Neuron (in vitro differentiated cells): Measurements from ENCODE around the gene FTCD.
"Not testable (repeated sequence)": the region's sequence is repeated elsewhere in the genome, so short reads cannot be mapped to it uniquely, and the experiment has no call there.

Experiments
- H2AFZ ChIP-seq: one replicate; pipeline ENCODE4 v1.6.1; 2013; ENCODE audit warnings: low read depth, mild to moderate bottlenecking, inconsistent platforms, low read length, moderate library complexity
- H3K27me3 ChIP-seq: one replicate; pipeline ENCODE4 v1.6.1; 2013; ENCODE audit warnings: low read length; ENCODE audit not compliant: insufficient read depth
- H3K36me3 ChIP-seq: one replicate; pipeline ENCODE4 v1.6.1; 2013; ENCODE audit warnings: low read length; ENCODE audit not compliant: insufficient read depth
- H3K4me1 ChIP-seq: one replicate; pipeline ENCODE4 v1.6.1; 2013; ENCODE audit warnings: low read length; ENCODE audit not compliant: insufficient read depth
- H3K4me3 ChIP-seq: 2 replicates; pipeline ENCODE4 v1.5.1; 2013; ENCODE audit warnings: mild to moderate bottlenecking, low read length, moderate library complexity
- H3K9me3 ChIP-seq: one replicate; pipeline ENCODE4 v1.6.1; 2013; ENCODE audit warnings: low read length

FTCD gene

DNA sequence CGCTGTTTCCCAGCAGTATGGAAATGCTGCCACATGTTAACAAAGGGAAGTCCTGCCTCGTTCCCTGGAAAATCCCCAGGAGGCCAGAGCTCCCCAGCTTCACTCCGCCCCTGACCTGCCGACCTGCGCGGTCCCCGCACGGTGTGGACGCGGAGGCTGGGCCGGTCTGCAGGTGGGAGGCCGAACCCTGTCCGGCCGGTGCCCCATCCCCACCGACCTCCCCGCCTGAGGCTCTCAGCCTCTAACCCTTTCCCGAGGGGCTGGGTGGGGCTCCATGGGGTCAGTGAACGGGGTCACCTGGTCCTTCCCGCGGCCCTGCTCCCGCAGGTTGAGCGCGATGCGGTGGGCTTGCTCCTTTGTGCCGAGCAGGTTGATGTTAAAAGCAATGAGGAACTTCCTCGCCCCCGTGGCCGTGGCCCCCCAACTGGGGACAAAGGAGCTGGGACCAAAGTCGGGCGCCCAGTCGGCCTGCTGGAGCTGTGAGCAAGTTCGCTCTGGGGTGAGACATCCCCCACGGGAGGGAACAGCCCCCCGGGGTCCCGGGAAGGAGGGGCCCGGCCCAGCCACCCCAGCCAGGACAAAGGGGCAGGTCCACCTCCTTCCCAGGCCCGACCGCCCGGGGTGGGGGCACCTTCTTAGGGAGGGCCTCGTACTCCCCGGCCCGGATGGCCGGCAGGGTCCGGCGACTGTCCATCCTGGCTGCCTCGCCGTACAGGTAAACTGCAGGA, 4.0 kb downstream of the FTCD start:
- Histone ChIP-seq H3K36me3 (no peaks in the 10 kb centered on the region), H2AFZ (no peak overlapping the region), H3K27me3 (no peaks in the 10 kb centered on the region), H3K4me1 (no peaks in the 10 kb centered on the region), H3K4me3 (no peak overlapping the region), H3K9me3 (no peaks in the 10 kb centered on the region)

- no peak overlapping the region for H3K4me3 ChIP-seq
- no peaks in the 10 kb centered on the region for H3K4me1 ChIP-seq
- no peaks in the 10 kb centered on the region for H3K9me3 ChIP-seq
- H2AFZ ChIP-seq = no peak overlapping the region
- H3K36me3 ChIP-seq = no peaks in the 10 kb centered on the region
- H3K27me3 ChIP-seq = no peaks in the 10 kb centered on the region
Observed at GRCh38 chr21:46150491-46151121, 4.8 kb downstream of the FTCD start.

GRCh38 chr21:46150073-46150472, 5.3 kb downstream of the FTCD start:
- H2AFZ ChIP-seq = no peak overlapping the region
- H3K9me3 ChIP-seq = no peaks in the 10 kb centered on the region
- no peaks in the 10 kb centered on the region for H3K27me3 ChIP-seq
- H3K4me1 ChIP-seq = no peaks in the 10 kb centered on the region
- H3K36me3 ChIP-seq = no peaks in the 10 kb centered on the region
- no peak overlapping the region for H3K4me3 ChIP-seq

DNA sequence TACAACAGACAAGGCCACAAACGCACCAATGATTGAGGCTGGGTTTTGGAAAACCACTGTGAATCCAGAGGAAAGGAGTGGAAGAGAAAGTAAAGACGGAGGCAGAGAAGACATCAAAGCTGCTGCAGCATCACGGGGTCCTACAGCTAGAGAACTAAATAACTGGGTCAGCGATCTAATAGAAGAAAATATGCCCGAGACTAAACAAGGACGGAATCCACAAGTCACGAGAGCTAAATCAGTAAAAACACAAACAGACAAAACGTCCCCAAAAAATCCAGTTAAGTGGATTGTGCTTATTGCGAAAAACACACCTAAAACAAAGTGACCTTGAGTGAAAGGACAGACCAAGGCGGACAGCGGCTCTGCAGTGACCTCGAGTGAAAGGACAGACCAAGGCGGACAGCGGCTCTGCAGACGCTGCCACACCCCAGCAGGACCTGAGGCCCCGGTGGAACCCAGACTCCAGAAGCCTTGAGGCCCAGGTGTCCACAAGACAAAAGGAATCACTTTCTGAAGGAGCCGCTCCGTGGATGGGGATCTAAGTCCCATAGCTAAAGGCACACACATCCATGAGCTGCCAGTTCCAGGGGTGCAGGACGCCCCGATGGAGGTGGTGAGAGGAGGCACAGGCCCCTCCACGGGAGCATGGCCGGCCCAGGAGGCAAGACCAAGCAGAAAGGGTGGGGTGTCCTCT, 6.0 kb downstream of the FTCD start:
- Histone ChIP-seq H3K9me3 (no peaks in the 10 kb centered on the region), H2AFZ (no peak overlapping the region)

GRCh38 chr21:46148106-46148505, 7.3 kb downstream of the FTCD start:
- Histone ChIP-seq H3K4me3 (no peak overlapping the region), H3K4me1 (peaks cover 3% of the 10 kb centered on the region), H2AFZ (no peak overlapping the region), H3K36me3 (no peaks in the 10 kb centered on the region), H3K27me3 (no peaks in the 10 kb centered on the region), H3K9me3 (no peaks in the 10 kb centered on the region)

More for the DNA sequence above, 6.0 kb downstream of the FTCD start:
- no peaks in the 10 kb centered on the region for H3K4me1 ChIP-seq
- H3K36me3 ChIP-seq = no peaks in the 10 kb centered on the region
- no peaks in the 10 kb centered on the region for H3K27me3 ChIP-seq
- H3K4me3 ChIP-seq = no peak overlapping the region

DNA sequence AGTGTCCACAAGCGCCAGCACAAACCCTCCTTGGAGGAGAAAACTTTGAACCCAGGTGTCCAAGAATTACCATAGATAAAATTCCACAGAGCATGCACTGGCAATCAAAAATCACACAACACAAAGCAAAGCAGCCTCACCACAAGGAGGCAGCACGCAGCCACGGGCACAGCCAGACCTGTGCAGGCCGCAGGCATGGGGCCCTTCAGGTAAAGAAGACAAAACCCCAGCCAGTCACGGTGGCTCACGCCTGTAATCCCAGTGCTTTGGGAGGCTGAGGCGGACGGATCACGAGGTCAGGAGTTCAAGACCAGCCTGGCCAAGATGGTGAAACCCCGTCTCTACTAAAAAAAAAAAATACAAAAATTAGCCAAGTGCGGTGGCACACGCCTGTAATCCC, 8.0 kb downstream of the FTCD start:
- H3K27me3 ChIP-seq, H3K36me3 ChIP-seq, H3K4me1 ChIP-seq, H3K9me3 ChIP-seq, H3K4me3 ChIP-seq, H2AFZ ChIP-seq: not testable (repeated sequence)

DNA sequence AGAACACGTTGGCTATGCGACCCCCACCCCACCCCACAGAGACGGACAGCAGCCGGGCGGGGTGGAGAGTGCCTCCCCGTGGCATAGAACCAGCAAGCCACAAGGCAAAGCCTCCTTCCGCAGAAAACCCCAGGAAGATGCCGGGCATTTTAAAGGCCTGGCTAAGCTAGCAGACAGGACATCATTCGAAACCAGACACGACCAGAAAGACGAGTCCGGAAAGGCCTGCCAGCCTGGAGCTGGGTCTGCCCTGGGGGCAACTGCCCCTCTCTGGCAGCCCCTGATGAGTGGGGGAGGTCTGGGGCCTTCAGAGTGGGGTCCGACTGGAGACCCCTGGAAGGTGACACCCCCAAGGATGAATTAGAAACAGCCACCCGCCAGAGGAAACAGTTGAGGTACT, 8.5 kb downstream of the FTCD start:
- Histone ChIP-seq H3K27me3 (no peaks in the 10 kb centered on the region), H3K36me3 (no peaks in the 10 kb centered on the region), H3K9me3 (no peaks in the 10 kb centered on the region), H3K4me1 (peaks cover 3% of the 10 kb centered on the region), H2AFZ (no peak overlapping the region), H3K4me3 (no peak overlapping the region)

GRCh38 chr21:46145840-46146691, 9.3 kb downstream of the FTCD start:
- peaks cover 3% of the 10 kb centered on the region for H3K4me1 ChIP-seq
- no peaks in the 10 kb centered on the region for H3K36me3 ChIP-seq
- no peaks in the 10 kb centered on the region for H3K27me3 ChIP-seq
- H2AFZ ChIP-seq = no peak overlapping the region
- H3K4me3 ChIP-seq = no peak overlapping the region
- no peaks in the 10 kb centered on the region for H3K9me3 ChIP-seq

DNA sequence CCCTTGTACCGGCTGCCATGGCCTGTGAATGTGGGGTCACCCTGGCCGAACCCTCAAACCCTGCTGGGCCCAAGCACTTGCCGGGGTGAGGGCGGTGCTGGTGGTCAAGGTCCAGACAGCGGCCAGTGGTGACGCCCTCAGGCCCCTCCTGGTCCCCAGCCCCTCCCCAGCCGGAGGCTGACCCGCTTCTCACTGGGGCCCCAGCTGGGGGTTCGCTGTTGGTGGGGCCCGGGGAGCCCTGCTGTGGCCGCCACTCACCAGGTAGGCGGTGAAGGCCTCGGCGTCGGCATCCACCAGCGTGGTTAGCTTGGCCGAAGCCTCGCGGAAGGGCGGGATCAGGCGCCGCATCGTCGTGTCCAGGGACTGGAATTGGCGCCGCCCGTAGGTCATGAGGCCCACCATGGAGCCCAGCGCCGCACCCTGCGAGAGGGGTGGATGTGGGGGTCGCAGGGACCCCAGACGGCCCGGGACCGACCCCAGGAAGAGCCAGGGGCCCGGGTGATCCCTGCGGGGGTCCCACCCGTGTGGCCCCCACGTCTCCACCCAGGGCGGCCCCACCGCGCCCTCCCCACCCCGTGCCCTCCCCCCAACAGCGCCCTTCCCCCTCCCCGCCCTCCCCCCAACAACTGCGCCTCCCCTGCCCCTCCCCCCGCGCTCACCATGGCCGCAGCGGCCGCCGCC, 10.1 kb downstream of the FTCD start:
- no peaks in the 10 kb centered on the region for H3K36me3 ChIP-seq
- H3K27me3 ChIP-seq = no peaks in the 10 kb centered on the region
- H3K4me1 ChIP-seq = peaks cover 3% of the 10 kb centered on the region
- H3K9me3 ChIP-seq = no peaks in the 10 kb centered on the region
- no peak overlapping the region for H2AFZ ChIP-seq
- no peak overlapping the region for H3K4me3 ChIP-seq

- H3K27me3 ChIP-seq = no peaks in the 10 kb centered on the region
- no peak overlapping the region for H3K4me3 ChIP-seq
- H3K9me3 ChIP-seq = no peaks in the 10 kb centered on the region
- no peak overlapping the region for H2AFZ ChIP-seq
- no peaks in the 10 kb centered on the region for H3K36me3 ChIP-seq
- H3K4me1 ChIP-seq = peaks cover 3% of the 10 kb centered on the region
Observed at GRCh38 chr21:46144464-46145070, 10.8 kb downstream of the FTCD start.

- Histone ChIP-seq H2AFZ (no peak overlapping the region), H3K36me3 (no peaks in the 10 kb centered on the region), H3K9me3 (no peaks in the 10 kb centered on the region), H3K27me3 (no peaks in the 10 kb centered on the region), H3K4me3 (no peak overlapping the region), H3K4me1 (peaks cover 3% of the 10 kb centered on the region)
Observed at GRCh38 chr21:46142582-46143473, 12.6 kb downstream of the FTCD start.
